HepG2 (cell line): ENCODE data around the gene HS6ST2. TPM values are rescaled to one million over a fixed set of nuclear protein-coding genes. Genes with fewer than 3 reads are reported as not detected.

Experiments used
- ATAC-seq: fragments of 200-7000 bp; cut with Tn5 transposase; 3 replicates; pipeline ENCODE4 v1.9.1; 2020; ENCODE audit warnings: mild to moderate bottlenecking, moderate library complexity
- BruUV-seq: library from RNA; stranded (reverse); fragments of 400-500 nt; replicated peaks from 2 replicates; lab custom pipeline; 2021; lab: Mats Ljungman, UMichigan
- CTCF ChIA-PET: fragments of 300-600 bp; formaldehyde crosslinking; extraction: SDS; loops from one replicate; lab custom pipeline; 2021; ENCODE audit warnings: low total read pairs, inconsistent platforms, low intra/inter-chr PET ratio; lab: Yijun Ruan, JAX
- POLR2A ChIA-PET: fragments of 350-600 bp; sonication (Branson Sonifier 250); formaldehyde crosslinking; loops from one replicate; lab custom pipeline; 2020; ENCODE audit warnings: antibody characterized with exemption, inconsistent platforms; lab: Yijun Ruan, JAX
- DNase-seq: peaks from one replicate; pipeline ENCODE4 v3.0.0-alpha.2; 2015; ENCODE audit warnings: low spot score
- FAIRE-seq: peaks from 3 replicates; lab custom pipeline; 2011; peaks lifted over from hg19 to GRCh38; lab: Jason Lieb, UNC
- H2AFZ ChIP-seq: one replicate; pipeline ENCODE4 v1.6.1; 2011; ENCODE audit warnings: low read length, inconsistent platforms
- H3K27ac ChIP-seq: fragments of 300-600 bp; 3 replicates; pipeline ENCODE4 v1.8.0; 2011; ENCODE audit warnings: mixed run types, mild to moderate bottlenecking, mixed read lengths, low read length, inconsistent platforms; ENCODE audit not compliant: insufficient read depth; ENCODE audit errors: extremely low read length
- H3K27me3 ChIP-seq, 2 experiments: fragments of 200-600 bp in 1 of 2; 2 replicates in 1 of 2; 3 replicates in 1 of 2; pipeline versions ENCODE4 v1.6.0 to v1.8.0; 2011; ENCODE audit warnings: low read length in 2 of 2, mild to moderate bottlenecking in 2 of 2, moderate library complexity in 2 of 2, inconsistent platforms in 1 of 2; ENCODE audit not compliant: insufficient read depth in 2 of 2, control insufficient read depth in 1 of 2
- H3K36me3 ChIP-seq, 2 experiments: fragments of 200-600 bp in 1 of 2; replicated peaks in 1 of 2; 2 replicates in 1 of 2; 3 replicates in 1 of 2; pipeline versions ENCODE4 v1.5.1 to v1.8.0; 2011; ENCODE audit warnings: low read length in 2 of 2, inconsistent platforms in 1 of 2; ENCODE audit not compliant: insufficient read depth in 2 of 2, control insufficient read depth in 1 of 2
- H3K4me1 ChIP-seq: 2 replicates; pipeline ENCODE4 v1.5.1; 2012; ENCODE audit warnings: low read length, inconsistent platforms; ENCODE audit not compliant: insufficient read depth
- H3K4me2 ChIP-seq: 2 replicates; pipeline ENCODE4 v1.6.0; 2011; ENCODE audit warnings: low read depth, low read length, inconsistent platforms
- H3K4me3 ChIP-seq, 3 experiments: fragments of 200-600 bp in 1 of 3; sonication (generic), shearing (Covaris generic) in 1 of 3; replicated peaks in 1 of 3; 2 replicates each; pipeline ENCODE4 v1.5.1; 2011 to 2016; ENCODE audit warnings: low read length in 3 of 3, inconsistent platforms in 2 of 3, low read depth in 2 of 3, mild to moderate bottlenecking in 2 of 3, control low read depth in 1 of 3, mixed read lengths in 1 of 3; ENCODE audit not compliant: insufficient read depth in 1 of 3
- H3K79me2 ChIP-seq: one replicate; pipeline ENCODE4 v1.6.1; 2011; ENCODE audit warnings: low read length, inconsistent platforms; ENCODE audit not compliant: insufficient read depth
- H3K9ac ChIP-seq: 2 replicates; pipeline ENCODE4 v1.6.0; 2011; ENCODE audit warnings: mild to moderate bottlenecking, low read depth, low read length, inconsistent platforms; ENCODE audit not compliant: insufficient read depth
- H3K9me3 ChIP-seq: 2 replicates; pipeline ENCODE4 v1.5.1; 2012; ENCODE audit warnings: mild to moderate bottlenecking, low read length
- H4K20me1 ChIP-seq: 2 replicates; pipeline ENCODE4 v1.6.0; 2011; ENCODE audit warnings: inconsistent platforms, mild to moderate bottlenecking, low read length, moderate library complexity; ENCODE audit not compliant: insufficient read depth
- ARID4A ChIP-seq: sonication (generic); formaldehyde crosslinking; IDR thresholded peaks from 2 replicates; pipeline ENCODE4 v1.5.0; 2020; ENCODE audit warnings: mild to moderate bottlenecking, missing genetic modification reagents, borderline replicate concordance
- CC2D1A ChIP-seq: sonication (generic); formaldehyde crosslinking; IDR thresholded peaks from 2 replicates; pipeline ENCODE4 v1.8.1; 2023; ENCODE audit warnings: mild to moderate bottlenecking, missing genetic modification reagents
- FOXC1 ChIP-seq: sonication (generic); formaldehyde crosslinking; IDR thresholded peaks from 2 replicates; pipeline ENCODE4 v1.8.0; 2022; ENCODE audit warnings: mild to moderate bottlenecking, missing genetic modification reagents, borderline replicate concordance
- KDM5B ChIP-seq: sonication (generic); formaldehyde crosslinking; IDR thresholded peaks from 2 replicates; pipeline ENCODE4 v1.4.0; 2020; ENCODE audit warnings: missing genetic modification reagents, mild to moderate bottlenecking, borderline replicate concordance
- NCOA1 ChIP-seq: sonication (generic); formaldehyde crosslinking; IDR thresholded peaks from 2 replicates; pipeline ENCODE4 v1.9.0; 2021; ENCODE audit warnings: missing genetic modification reagents
- RBAK ChIP-seq: sonication (generic); formaldehyde crosslinking; IDR thresholded peaks from 2 replicates; pipeline ENCODE4 v1.5.1; 2020; ENCODE audit warnings: mild to moderate bottlenecking, missing genetic modification reagents
- RELA ChIP-seq: sonication (generic); formaldehyde crosslinking; IDR thresholded peaks from 2 replicates; pipeline ENCODE4 v1.4.0; 2020; ENCODE audit warnings: missing genetic modification reagents
- REXO4 ChIP-seq: sonication (generic); formaldehyde crosslinking; IDR thresholded peaks from 2 replicates; pipeline ENCODE4 v1.8.0; 2022; ENCODE audit warnings: missing genetic modification reagents, mild to moderate bottlenecking, borderline replicate concordance
- SOX5 ChIP-seq: IDR thresholded peaks from 2 replicates; pipeline ENCODE4 v1.6.1; 2016; ENCODE audit warnings: borderline replicate concordance
- ZBTB38 ChIP-seq: sonication (generic); formaldehyde crosslinking; IDR thresholded peaks from 2 replicates; pipeline ENCODE4 v1.5.1; 2020; ENCODE audit warnings: mild to moderate bottlenecking, missing genetic modification reagents
- ZEB1 ChIP-seq: IDR thresholded peaks from 2 replicates; pipeline ENCODE4 v1.6.1; 2012; ENCODE audit warnings: mild to moderate bottlenecking, low read depth, inconsistent platforms; ENCODE audit not compliant: insufficient replicate concordance
- ZNF7 ChIP-seq: IDR thresholded peaks from 2 replicates; pipeline ENCODE4 v1.6.1; 2016; ENCODE audit warnings: missing biosample characterization, missing genetic modification reagents
- ZNF75D ChIP-seq: sonication (generic); formaldehyde crosslinking; IDR thresholded peaks from 2 replicates; pipeline ENCODE4 v1.8.1; 2023; ENCODE audit warnings: missing genetic modification reagents, mild to moderate bottlenecking, borderline replicate concordance
- WGBS: methylation state at CpG from one replicate; pipeline ENCODE4 v1.1.6; 2017; ENCODE audit warnings: low lambda C conversion rate; 5-methylcytosine and 5-hydroxymethylcytosine counted together
- in situ Hi-C: cut with HindIII; loops from 2 replicates; pipeline ENCODE4 v1.10.0; 2017; ENCODE audit warnings: low pct_unique_long_range_greater_than_20kb; ENCODE audit not compliant: extremely low pct_ligation_motif_present
- intact Hi-C: fragments of 100-400 bp; cut with micrococcal nuclease; formaldehyde crosslinking; loops from one replicate; pipeline ENCODE4 v1.10.0; 2022; ENCODE audit not compliant: unreplicated experiment
- polyA plus RNA-seq, 8 experiments: library from polyadenylated mRNA; depleted of rRNA in 3 of 8; stranded (reverse) in 7 of 8; unstranded in 1 of 8; fragments of >200 nt; fragmentation: Illumina TruSeq in 4 of 8; extraction: Trizol in 4 of 8; gene quantifications; 2 replicates each; pipeline versions ENCODE4 v1.2.1 to v1.2.3, GENCODE V29; 2011 to 2016; ENCODE audit warnings: low read depth in 4 of 8, missing spikeins in 1 of 8, mixed read lengths in 1 of 8; ENCODE audit not compliant: insufficient read depth in 1 of 8
- total RNA-seq, 5 experiments: library from RNA; depleted of rRNA; stranded (reverse); fragments of >200 nt; fragmentation: Illumina TruSeq; extraction: Trizol; gene quantifications; 2 replicates each; pipeline ENCODE4 v1.2.3, GENCODE V29; 2016; ENCODE audit warnings: low read depth in 1 of 5
- TF ChIP-seq, protein P1 (sequence below): sonication (generic); formaldehyde crosslinking; IDR thresholded peaks from 2 replicates; pipeline ENCODE4 v1.4.0; 2020; ENCODE audit warnings: mild to moderate bottlenecking, missing genetic modification reagents

The HS6ST2 gene
- total and polyA plus RNA-seq, 2 of the 13 experiments (the other 11 are each of a cell fraction or from before 2014, with no cell fraction given) = 0.05 TPM; not detected in 1

DNA sequence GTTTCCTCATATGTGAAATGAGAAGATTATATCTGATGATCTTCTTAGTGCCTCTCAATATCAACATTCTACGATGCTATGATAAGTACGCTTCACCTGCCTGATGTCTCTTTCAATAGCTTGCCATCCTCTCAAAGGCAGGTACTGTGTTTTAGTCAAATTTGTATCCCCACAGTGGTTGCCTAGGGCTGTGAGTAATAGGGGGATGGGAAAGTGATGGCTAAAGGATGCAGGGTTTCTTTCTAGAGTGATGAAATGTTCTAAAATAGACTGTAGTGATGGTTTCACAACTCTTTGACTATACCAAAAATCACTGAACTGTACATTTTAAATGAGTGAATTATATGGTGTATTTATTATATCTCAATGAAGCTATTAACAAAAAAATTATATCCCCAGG lies 142.8 kb downstream of the HS6ST2 start:
- H3K4me2 ChIP-seq = no peak overlapping the region
- in situ Hi-C loops = no loop called here
- WGBS = 0% methylated on average over 2 of the region's 2 CpGs
- BruUV-seq = no TSS peak
- H3K27me3 ChIP-seq = no peaks in the 10 kb centered on the region
- TF ChIP-seq KDM5B (no peak), RBAK (CRISPR knock-in tag) (no peak), ZNF75D (CRISPR knock-in tag) (no peak), NCOA1 (CRISPR knock-in tag) (no peak), FOXC1 (CRISPR knock-in tag) (no peak), SOX5 (CRISPR knock-in tag) (no peak), ZNF7 (CRISPR knock-in tag) (no peak), CC2D1A (CRISPR knock-in tag) (no peak), REXO4 (CRISPR knock-in tag) (no peak), RELA (CRISPR knock-in tag) (no peak), ZBTB38 (no peak), ARID4A (no peak), ZEB1 (no peak)
- TF ChIP-seq, protein P1, sequence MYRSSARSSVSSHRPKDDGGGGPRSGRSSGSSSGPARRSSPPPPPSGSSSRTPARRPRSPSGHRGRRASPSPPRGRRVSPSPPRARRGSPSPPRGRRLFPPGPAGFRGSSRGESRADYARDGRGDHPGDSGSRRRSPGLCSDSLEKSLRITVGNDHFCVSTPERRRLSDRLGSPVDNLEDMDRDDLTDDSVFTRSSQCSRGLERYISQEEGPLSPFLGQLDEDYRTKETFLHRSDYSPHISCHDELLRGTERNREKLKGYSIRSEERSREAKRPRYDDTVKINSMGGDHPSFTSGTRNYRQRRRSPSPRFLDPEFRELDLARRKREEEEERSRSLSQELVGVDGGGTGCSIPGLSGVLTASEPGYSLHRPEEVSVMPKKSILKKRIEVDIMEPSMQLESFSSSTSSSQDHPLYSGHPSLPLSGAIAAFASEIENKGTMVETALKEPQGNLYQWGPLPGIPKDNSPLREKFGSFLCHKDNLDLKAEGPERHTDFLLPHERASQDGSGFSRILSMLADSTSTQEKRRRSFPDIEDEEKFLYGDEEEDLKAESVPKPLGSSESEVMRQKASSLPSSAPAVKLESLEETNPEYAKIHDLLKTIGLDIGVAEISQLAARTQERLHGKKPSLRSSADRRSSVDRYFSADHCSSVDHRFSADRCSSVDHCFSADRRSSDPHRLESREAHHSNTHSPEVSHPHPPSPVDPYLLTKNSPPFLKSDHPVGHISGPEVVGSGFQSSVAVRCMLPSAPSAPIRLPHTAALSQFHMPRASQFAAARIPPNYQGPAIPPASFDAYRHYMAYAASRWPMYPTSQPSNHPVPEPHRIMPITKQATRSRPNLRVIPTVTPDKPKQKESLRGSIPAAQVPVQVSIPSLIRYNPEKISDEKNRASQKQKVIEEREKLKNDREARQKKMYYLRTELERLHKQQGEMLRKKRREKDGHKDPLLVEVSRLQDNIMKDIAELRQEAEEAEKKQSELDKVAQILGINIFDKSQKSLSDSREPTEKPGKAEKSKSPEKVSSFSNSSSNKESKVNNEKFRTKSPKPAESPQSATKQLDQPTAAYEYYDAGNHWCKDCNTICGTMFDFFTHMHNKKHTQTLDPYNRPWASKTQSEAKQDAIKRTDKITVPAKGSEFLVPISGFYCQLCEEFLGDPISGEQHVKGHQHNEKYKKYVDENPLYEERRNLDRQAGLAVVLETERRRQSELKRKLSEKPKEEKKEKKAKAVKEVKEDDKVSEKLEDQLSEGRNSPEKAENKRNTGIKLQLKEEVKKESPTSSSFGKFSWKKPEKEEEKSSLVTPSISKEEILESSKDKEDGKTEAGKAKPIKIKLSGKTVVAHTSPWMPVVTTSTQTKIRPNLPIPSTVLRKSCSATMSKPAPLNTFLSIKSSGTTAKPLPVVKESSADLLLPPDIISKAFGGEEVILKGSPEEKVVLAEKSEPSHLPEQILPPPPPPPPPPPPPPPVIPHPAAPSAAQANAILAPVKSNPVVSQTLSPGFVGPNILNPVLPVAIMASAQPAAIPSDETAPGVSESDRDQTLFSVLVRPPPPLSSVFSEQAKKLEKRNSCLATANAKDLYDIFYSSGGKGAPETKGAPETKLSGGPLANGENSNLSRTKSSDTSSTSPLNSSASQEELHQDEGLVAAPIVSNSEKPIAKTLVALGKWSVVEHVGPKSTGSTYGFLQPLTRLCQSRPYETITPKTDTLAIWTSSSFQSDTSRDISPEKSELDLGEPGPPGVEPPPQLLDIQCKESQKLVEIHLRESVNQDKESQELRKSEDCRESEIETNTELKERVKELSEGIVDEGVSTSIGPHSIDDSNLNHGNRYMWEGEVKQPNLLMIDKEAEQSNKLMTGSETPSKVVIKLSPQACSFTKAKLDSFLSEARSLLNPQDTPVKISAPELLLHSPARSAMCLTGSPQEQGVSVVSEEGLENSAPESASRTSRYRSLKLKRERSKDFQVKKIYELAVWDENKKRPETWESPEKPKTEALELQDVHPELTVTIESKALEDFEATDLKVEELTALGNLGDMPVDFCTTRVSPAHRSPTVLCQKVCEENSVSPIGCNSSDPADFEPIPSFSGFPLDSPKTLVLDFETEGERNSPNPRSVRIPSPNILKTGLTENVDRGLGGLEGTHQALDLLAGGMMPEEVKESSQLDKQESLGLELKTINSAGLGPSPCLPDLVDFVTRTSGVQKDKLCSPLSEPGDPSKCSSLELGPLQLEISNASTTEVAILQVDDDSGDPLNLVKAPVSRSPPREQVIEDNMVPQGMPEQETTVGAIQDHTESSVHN = no peak
- no peak overlapping the region for H3K9ac ChIP-seq
- H2AFZ ChIP-seq = no peak overlapping the region
- no peaks in the 10 kb centered on the region for H3K4me1 ChIP-seq
- ChIA-PET POLR2A (no interaction called here), CTCF (no interaction called here)
- H3K4me3 ChIP-seq = no peak overlapping the region
- no peak for ATAC-seq
- intact Hi-C loops = no loop called here
- H3K79me2 ChIP-seq = no peaks in the 10 kb centered on the region
- no peaks in the 10 kb centered on the region for H4K20me1 ChIP-seq
- no peak overlapping the region for H3K27ac ChIP-seq
- H3K9me3 ChIP-seq = no peaks in the 10 kb centered on the region
- FAIRE-seq = no peak
- no peak for DNase-seq
- H3K36me3 ChIP-seq = no peaks in the 10 kb centered on the region
